Neuronal stem cell (in vitro differentiated cells): Measurements from ENCODE around the gene WDR35.
"Not testable (repeated sequence)": the region's sequence is repeated elsewhere in the genome, so short reads cannot be mapped to it uniquely, and the experiment has no call there.

Source experiments
- DNase-seq: peaks from one replicate; pipeline ENCODE4 v3.0.0-alpha.2; 2013; ENCODE audit warnings: low spot score
- H2AFZ ChIP-seq: one replicate; pipeline ENCODE4 v1.6.1; 2013; ENCODE audit warnings: mild to moderate bottlenecking, low read length, inconsistent platforms
- H2AK5ac ChIP-seq: 2 replicates; pipeline ENCODE4 v1.6.1; 2013; ENCODE audit warnings: low read depth, mild to moderate bottlenecking, inconsistent platforms, low read length, moderate library complexity, mixed read lengths
- H2BK120ac ChIP-seq: 2 replicates; pipeline ENCODE4 v1.6.1; 2013; ENCODE audit warnings: low read depth, mild to moderate bottlenecking, inconsistent platforms, low read length, moderate library complexity, mixed read lengths
- H2BK12ac ChIP-seq: one replicate; pipeline ENCODE4 v1.6.1; 2013; ENCODE audit warnings: low read length, inconsistent platforms
- H2BK15ac ChIP-seq: 2 replicates; pipeline ENCODE4 v1.6.1; 2013; ENCODE audit warnings: mild to moderate bottlenecking, low read length, inconsistent platforms, mixed read lengths
- H2BK5ac ChIP-seq: one replicate; pipeline ENCODE4 v1.6.1; 2013; ENCODE audit warnings: inconsistent platforms, mild to moderate bottlenecking, low read length, moderate library complexity
- H3K14ac ChIP-seq: one replicate; pipeline ENCODE4 v1.6.1; 2013; ENCODE audit warnings: low read length, inconsistent platforms
- H3K18ac ChIP-seq: 2 replicates; pipeline ENCODE4 v1.6.1; 2013; ENCODE audit warnings: low read length, inconsistent platforms
- H3K23ac ChIP-seq: 2 replicates; pipeline ENCODE4 v1.6.1; 2013; ENCODE audit warnings: low read depth, mild to moderate bottlenecking, mixed read lengths, low read length, inconsistent platforms; ENCODE audit not compliant: poor library complexity
- H3K27ac ChIP-seq: replicated peaks from 3 replicates; pipeline ENCODE4 v1.5.1; 2013; ENCODE audit warnings: low read length, inconsistent platforms
- H3K27me3 ChIP-seq, 3 experiments: 2 replicates each; pipeline ENCODE4 v1.6.1; 2013; ENCODE audit warnings: low read length in 3 of 3, mild to moderate bottlenecking in 2 of 3, inconsistent platforms in 1 of 3, low read depth in 1 of 3, mixed read lengths in 1 of 3, moderate library complexity in 1 of 3; ENCODE audit not compliant: control insufficient read depth in 3 of 3, insufficient read depth in 3 of 3
- H3K36me3 ChIP-seq, 2 donors: replicated peaks in 1 of 2; 2 replicates each; pipeline ENCODE4 v1.6.1; 2013; ENCODE audit warnings: low read length in 2 of 2; ENCODE audit not compliant: control insufficient read depth in 2 of 2, insufficient read depth in 2 of 2
- H3K4ac ChIP-seq: 2 replicates; pipeline ENCODE4 v1.6.1; 2013; ENCODE audit warnings: inconsistent platforms, mild to moderate bottlenecking, low read length, moderate library complexity
- H3K4me1 ChIP-seq, 2 donors: 1 replicate in 1 of 2; 2 replicates in 1 of 2; pipeline ENCODE4 v1.6.1; 2013; ENCODE audit warnings: low read length in 2 of 2, low read depth in 1 of 2; ENCODE audit not compliant: control insufficient read depth in 2 of 2, insufficient read depth in 1 of 2
- H3K4me2 ChIP-seq: one replicate; pipeline ENCODE4 v1.6.1; 2013; ENCODE audit warnings: mild to moderate bottlenecking, low read length, inconsistent platforms; ENCODE audit not compliant: insufficient read depth, poor library complexity, severe bottlenecking
- H3K4me3 ChIP-seq, 2 donors: 2 replicates each; pipeline ENCODE4 v1.5.1; 2013; ENCODE audit warnings: low read length in 2 of 2, mild to moderate bottlenecking in 2 of 2, inconsistent platforms in 1 of 2, moderate library complexity in 1 of 2
- H3K79me1 ChIP-seq: one replicate; pipeline ENCODE4 v1.6.1; 2013; ENCODE audit warnings: low read depth, mild to moderate bottlenecking, inconsistent platforms, low read length, moderate library complexity
- H3K9ac ChIP-seq: one replicate; pipeline ENCODE4 v1.6.1; 2013; ENCODE audit warnings: mild to moderate bottlenecking, low read depth, low read length, inconsistent platforms; ENCODE audit not compliant: poor library complexity
- H3K9me3 ChIP-seq, 2 donors: replicated peaks in 1 of 2; 2 replicates each; pipeline versions ENCODE3 to v1.6.1; 2013; ENCODE audit warnings: low read length in 2 of 2, mild to moderate bottlenecking in 2 of 2, inconsistent platforms in 1 of 2, low read depth in 1 of 2, mixed read lengths in 1 of 2, moderate library complexity in 1 of 2; ENCODE audit not compliant: control insufficient read depth in 2 of 2, insufficient read depth in 1 of 2
- H4K8ac ChIP-seq: one replicate; pipeline ENCODE4 v1.6.1; 2013; ENCODE audit warnings: low read depth, mild to moderate bottlenecking, inconsistent platforms, low read length, moderate library complexity
- H4K91ac ChIP-seq: one replicate; pipeline ENCODE4 v1.6.1; 2013; ENCODE audit warnings: low read length, low read depth, mild to moderate bottlenecking, inconsistent platforms; ENCODE audit not compliant: poor library complexity
- WGBS, 2 donors: extraction: QIAGEN DNeasy Blood & Tissue Kit; methylation state at CpG; one replicate each; pipeline ENCODE4 v1.1.7; 2013; ENCODE audit warnings: missing lambda C conversion rate in 2 of 2, mixed read lengths in 1 of 2; ENCODE audit not compliant: insufficient read length in 2 of 2, insufficient replicate concordance in 1 of 2; ENCODE audit errors: extremely low coverage in 2 of 2; 5-methylcytosine and 5-hydroxymethylcytosine counted together

Gene WDR35

GRCh38 chr2:19924526-19924925 is 65.4 kb downstream of the WDR35 start:
- not testable (repeated sequence) for H4K8ac ChIP-seq, H3K4me2 ChIP-seq, H2BK12ac ChIP-seq, H4K91ac ChIP-seq, H2BK5ac ChIP-seq, H3K79me1 ChIP-seq, H3K27me3 ChIP-seq, DNase-seq, H3K23ac ChIP-seq, H3K27ac ChIP-seq, H2AK5ac ChIP-seq, H3K14ac ChIP-seq, H2AFZ ChIP-seq, H3K4me3 ChIP-seq, H3K4me1 ChIP-seq, H3K9ac ChIP-seq, H2BK15ac ChIP-seq, H2BK120ac ChIP-seq, H3K18ac ChIP-seq, H3K4ac ChIP-seq
- H3K36me3 ChIP-seq = peaks cover 6 to 38% of the 10 kb centered on the region in 2 donors
- no CpG with 5 or more reads among the region's 4 CpGs for WGBS, 2 donors
- H3K9me3 ChIP-seq = peaks cover 2 to 15% of the 10 kb centered on the region in 2 donors

GRCh38 chr2:19922188-19922587 is 67.7 kb downstream of the WDR35 start:
- not testable (repeated sequence) for H2BK12ac ChIP-seq, H2BK120ac ChIP-seq, H2AK5ac ChIP-seq, H3K9ac ChIP-seq, H3K14ac ChIP-seq, H3K4ac ChIP-seq, DNase-seq, H3K4me1 ChIP-seq, H3K4me2 ChIP-seq, H3K23ac ChIP-seq, H3K9me3 ChIP-seq, H3K4me3 ChIP-seq, H4K91ac ChIP-seq, H3K18ac ChIP-seq, H2AFZ ChIP-seq, H2BK5ac ChIP-seq, H3K79me1 ChIP-seq, H3K27ac ChIP-seq, H2BK15ac ChIP-seq, H3K27me3 ChIP-seq, H4K8ac ChIP-seq
- WGBS, 2 donors = no CpG with 5 or more reads among the region's 3 CpGs
- H3K36me3 ChIP-seq = peaks cover 4 to 16% of the 10 kb centered on the region in 2 donors

DNA sequence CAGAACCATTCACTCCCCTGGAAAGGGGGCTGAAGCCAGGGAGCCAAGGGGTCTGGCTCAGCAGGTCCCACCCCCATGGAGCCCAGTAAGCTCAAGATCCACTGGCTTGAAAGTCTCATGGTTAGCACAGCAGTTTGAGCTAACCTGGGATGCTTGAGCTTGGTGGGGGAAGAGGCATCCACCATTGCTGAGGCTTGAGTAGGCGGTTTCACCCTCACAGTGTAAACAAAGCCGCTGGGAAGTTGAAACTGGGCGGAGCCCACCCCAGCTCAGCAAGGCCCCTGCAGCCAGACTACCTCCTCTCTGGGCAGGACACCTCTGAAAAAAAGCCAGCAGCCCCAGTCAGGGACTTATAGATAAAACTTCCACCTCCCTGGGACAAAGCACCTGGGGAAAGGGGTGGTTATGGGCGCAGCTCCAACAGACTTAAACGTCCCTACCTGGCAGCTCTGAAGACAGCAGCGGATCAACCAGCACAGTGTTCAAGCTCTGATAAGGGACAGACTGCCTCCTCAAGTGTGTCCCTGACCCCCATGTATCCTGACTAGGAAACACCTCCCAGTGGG is 73.4 kb downstream of the WDR35 start:
- Histone ChIP-seq H3K18ac (no peak overlapping the region), H2AK5ac (no peak overlapping the region), H3K4me1 (no peaks in the 10 kb centered on the region), H2AFZ (no peak overlapping the region), H4K91ac (no peak overlapping the region), H2BK120ac (no peak overlapping the region), H3K27ac (no peak overlapping the region), H3K79me1 (no peaks in the 10 kb centered on the region), H3K9me3 (no peaks in the 10 kb centered on the region), H2BK15ac (no peak overlapping the region), H2BK5ac (no peak overlapping the region), H2BK12ac (no peak overlapping the region), H3K23ac (no peak overlapping the region), H3K9ac (no peak overlapping the region), H3K4ac (no peak overlapping the region), H3K36me3 (peaks cover 6 to 39% of the 10 kb centered on the region in 2 donors), H3K4me3 (no peak overlapping the region), H3K14ac (no peak overlapping the region), H3K4me2 (no peak overlapping the region), H3K27me3 (no peaks in the 10 kb centered on the region), H4K8ac (no peak overlapping the region)
- no peak for DNase-seq
- no CpG with 5 or more reads among the region's 6 CpGs for WGBS, 2 donors

GRCh38 chr2:19914266-19914975 is 75.5 kb downstream of the WDR35 start:
- WGBS, 2 donors = no CpG with 5 or more reads among the region's 1 CpG

More at GRCh38 chr2:19914266-19914975, 75.5 kb downstream of the WDR35 start:
- no peak overlapping the region for H2BK5ac ChIP-seq
- H3K9me3 ChIP-seq = no peaks in the 10 kb centered on the region
- no peak overlapping the region for H3K9ac ChIP-seq
- no peak overlapping the region for H2AFZ ChIP-seq
- no peak overlapping the region for H4K91ac ChIP-seq
- H3K23ac ChIP-seq = no peak overlapping the region
- H3K27ac ChIP-seq = no peak overlapping the region
- H3K36me3 ChIP-seq = peaks cover 6 to 52% of the 10 kb centered on the region in 2 donors
- H3K27me3 ChIP-seq = no peaks in the 10 kb centered on the region
- H3K14ac ChIP-seq = no peak overlapping the region
- H3K79me1 ChIP-seq = no peaks in the 10 kb centered on the region
- no peak overlapping the region for H2BK120ac ChIP-seq
- no peak overlapping the region for H3K4me3 ChIP-seq
- no peak overlapping the region for H2BK12ac ChIP-seq
- no peak overlapping the region for H3K18ac ChIP-seq
- no peak overlapping the region for H2BK15ac ChIP-seq
- H3K4me1 ChIP-seq = no peaks in the 10 kb centered on the region
- no peak for DNase-seq
- H2AK5ac ChIP-seq = no peak overlapping the region
- H4K8ac ChIP-seq = no peak overlapping the region
- no peak overlapping the region for H3K4ac ChIP-seq
- H3K4me2 ChIP-seq = no peak overlapping the region
